Measurements from ENCODE around the gene TMTC2. TPM values are rescaled to one million over a fixed set of nuclear protein-coding genes. Genes with fewer than 3 reads are reported as not detected.

The TMTC2 gene
- total RNA-seq, 4 donors from 2014 or later: 6.5 to 11.3 (median 8.9) TPM

DNA sequence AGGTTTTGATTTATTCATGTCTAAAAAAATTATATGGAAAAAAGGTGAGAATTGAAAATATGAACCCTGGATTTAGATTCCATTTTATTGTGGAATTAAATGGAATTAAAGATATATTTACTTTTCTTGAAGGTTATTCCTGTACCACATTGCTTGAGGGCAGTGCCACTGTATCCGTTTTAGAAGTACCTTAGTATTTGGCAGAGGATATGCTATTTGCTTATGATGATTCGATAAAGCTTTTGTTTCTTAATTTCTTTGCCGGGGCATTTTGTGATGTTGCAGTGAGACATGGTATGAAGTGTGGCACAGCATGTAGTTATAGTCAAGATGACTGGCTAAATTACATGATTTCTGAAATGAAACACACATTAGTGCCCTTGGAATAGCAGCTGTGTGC, 7.6 kb downstream of the TMTC2 start:
- TF ChIP-seq, protein P1, sequence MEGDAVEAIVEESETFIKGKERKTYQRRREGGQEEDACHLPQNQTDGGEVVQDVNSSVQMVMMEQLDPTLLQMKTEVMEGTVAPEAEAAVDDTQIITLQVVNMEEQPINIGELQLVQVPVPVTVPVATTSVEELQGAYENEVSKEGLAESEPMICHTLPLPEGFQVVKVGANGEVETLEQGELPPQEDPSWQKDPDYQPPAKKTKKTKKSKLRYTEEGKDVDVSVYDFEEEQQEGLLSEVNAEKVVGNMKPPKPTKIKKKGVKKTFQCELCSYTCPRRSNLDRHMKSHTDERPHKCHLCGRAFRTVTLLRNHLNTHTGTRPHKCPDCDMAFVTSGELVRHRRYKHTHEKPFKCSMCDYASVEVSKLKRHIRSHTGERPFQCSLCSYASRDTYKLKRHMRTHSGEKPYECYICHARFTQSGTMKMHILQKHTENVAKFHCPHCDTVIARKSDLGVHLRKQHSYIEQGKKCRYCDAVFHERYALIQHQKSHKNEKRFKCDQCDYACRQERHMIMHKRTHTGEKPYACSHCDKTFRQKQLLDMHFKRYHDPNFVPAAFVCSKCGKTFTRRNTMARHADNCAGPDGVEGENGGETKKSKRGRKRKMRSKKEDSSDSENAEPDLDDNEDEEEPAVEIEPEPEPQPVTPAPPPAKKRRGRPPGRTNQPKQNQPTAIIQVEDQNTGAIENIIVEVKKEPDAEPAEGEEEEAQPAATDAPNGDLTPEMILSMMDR (IDR thresholded peaks at IDR 0.05; ENCODE audit: low read depth): no peak

GRCh38 chr12:82694970-82695369, 8.3 kb downstream of the TMTC2 start:
- TF ChIP-seq, protein P1 (IDR thresholded peaks at IDR 0.05; ENCODE audit: low read depth): no peak

DNA sequence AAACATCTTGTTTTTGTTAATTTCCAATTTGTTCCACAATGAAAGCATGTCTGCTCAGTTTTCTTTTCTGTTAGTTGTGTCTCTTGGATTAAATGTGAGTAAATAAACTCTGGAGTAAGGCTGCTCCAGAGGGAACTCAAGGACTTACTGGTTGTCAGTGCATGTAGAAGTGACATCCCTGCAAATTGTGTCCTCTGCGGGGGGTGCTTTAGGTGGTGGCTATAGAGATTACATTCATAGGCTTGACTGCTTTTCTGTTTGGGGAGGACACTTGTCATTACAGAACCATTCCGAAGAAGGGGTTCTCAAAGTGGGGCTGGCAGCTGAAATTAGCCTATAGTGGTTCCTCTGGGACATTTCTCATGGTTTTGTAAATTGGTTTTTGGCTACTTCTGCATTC, 8.8 kb downstream of the TMTC2 start:
- TF ChIP-seq, protein P1 (IDR thresholded peaks at IDR 0.05; ENCODE audit: low read depth): no peak

GRCh38 chr12:82696543-82696942, 9.8 kb downstream of the TMTC2 start:
- TF ChIP-seq, protein P1 (IDR thresholded peaks at IDR 0.05; ENCODE audit: low read depth): no peak

DNA sequence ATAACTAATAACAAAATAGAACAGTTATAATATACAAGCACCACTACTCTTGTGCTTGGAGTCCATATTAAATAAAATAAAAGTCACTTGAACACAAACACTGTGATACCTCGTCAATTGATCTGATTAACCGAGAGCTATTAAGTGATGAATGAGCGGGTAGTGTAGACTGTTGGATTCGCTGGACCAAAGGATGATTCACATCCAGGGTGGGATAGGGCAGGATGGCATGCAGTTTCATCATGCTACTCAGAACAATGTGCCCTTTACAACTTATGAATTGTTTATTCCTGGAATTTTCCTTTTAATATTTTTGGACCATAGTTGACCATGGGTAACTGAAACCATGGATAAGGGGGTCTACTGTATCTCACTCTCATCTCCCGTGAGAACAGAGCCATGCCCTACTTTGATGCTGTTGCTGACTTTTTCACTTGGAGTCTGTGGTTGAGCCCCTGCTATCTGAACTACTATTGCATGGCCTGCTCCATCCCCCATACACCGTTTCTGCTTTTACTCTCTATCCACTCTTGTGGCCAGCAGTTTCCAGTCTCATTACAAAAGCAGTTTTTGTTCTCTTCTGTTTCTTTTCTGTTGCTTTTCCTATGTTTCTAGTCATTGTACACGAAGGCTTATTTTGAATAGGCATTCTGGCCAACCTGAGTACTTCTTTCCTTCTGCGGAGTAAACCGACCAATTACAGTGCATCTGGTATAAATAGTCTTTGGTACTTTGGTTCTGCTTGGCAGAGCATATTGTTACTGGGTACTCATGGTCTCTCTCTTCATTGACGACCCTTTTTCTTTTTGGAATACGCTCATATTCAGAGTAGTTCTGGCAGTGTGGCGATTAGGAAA, 12.2 kb downstream of the TMTC2 start:
- TF ChIP-seq, protein P1 (IDR thresholded peaks at IDR 0.05; ENCODE audit: low read depth): no peak

- TF ChIP-seq, protein P1 (IDR thresholded peaks at IDR 0.05; ENCODE audit: low read depth): no peak
Measured at GRCh38 chr12:82705774-82706173, 19.1 kb downstream of the TMTC2 start.

DNA sequence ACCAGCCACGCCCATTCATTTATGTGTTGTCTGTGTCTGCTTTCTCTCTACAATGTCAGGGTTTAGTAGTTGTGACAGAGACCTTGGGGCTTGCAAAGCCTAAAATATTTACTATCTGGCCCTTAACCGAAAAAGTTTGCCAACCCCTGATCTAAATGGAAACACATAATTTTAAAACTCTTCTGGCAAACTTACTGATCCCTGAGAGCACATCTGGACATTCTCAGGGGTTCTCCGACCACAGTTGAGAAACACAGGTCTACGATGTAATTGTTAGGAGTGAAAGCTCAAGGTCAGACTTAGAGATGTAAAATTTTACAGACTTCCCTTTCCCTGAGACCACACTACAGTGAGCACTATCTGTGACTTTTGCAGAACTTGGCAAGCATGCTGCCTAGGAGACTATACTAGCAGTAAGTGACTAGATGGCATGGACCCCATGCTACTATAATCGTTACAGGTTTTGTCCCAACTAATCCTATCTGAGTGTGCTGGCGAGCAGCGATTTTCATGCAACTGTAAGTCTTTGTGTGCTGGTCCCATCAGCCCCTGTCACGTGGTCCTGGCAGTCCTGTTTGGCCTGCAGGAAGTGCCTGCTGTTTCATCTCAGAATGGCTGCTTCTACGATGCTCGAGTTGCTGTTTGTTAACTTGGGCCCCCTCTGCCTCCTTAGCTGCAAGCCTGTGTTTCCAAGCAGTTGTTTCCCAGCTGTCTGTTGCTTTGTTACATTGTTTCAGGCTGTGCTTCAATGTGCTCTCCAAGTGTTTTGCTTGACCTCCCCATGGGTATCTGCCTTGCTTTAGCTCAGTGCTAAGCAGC, 21.6 kb downstream of the TMTC2 start:
- TF ChIP-seq, protein P1 (IDR thresholded peaks at IDR 0.05; ENCODE audit: low read depth): no peak

Data from subcutaneous adipose tissue (tissue), 4 donors.